Activated naive CD8-positive, alpha-beta T cell treated with anti-CD3 and anti-CD28 coated beads, Interleukin-2, amount 50 U/mL, for 16 hours (primary cell): ENCODE results near the gene TFAP2C.

ENCODE experiments used
- DNase-seq: peaks from one replicate; pipeline ENCODE4 v3.0.0-alpha.2; 2020; ENCODE audit warnings: low read depth, low spot score

TFAP2C gene

DNA sequence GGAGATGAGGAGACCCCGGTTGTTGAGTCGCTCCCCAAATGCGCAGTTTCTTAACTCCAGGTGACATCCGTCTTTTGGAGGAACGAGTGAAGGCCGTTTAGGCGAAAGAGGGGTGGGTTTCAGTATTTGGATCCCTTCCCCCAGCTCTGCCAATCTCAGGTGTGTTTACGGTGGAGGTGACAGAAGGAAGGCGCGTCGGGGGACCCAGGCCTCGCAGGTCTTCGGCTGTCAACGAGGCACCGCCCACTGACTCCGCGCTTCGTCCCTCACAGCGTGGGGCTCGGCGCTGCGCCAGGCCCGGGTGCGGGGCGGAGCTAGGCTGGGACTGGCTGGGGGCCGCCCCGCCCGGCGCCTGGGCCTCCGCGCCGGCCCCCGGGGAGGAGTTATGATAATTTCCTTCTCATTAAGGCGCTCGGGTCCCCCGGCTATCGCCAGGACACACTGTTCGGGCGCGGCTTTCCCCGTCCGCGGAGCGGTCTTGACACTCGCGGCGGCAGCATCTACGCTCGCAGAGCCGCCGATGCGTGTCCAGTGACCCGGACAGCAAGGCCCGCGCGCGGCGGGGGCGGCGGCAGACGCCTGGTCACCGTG is at the start of gene TFAP2C:
TSS of gene TFAP2C (plus strand) at position 434 of the 591 bp plus-strand sequence. CDS start 239 bp downstream, outside the sequence.
- no peak for DNase-seq

DNA sequence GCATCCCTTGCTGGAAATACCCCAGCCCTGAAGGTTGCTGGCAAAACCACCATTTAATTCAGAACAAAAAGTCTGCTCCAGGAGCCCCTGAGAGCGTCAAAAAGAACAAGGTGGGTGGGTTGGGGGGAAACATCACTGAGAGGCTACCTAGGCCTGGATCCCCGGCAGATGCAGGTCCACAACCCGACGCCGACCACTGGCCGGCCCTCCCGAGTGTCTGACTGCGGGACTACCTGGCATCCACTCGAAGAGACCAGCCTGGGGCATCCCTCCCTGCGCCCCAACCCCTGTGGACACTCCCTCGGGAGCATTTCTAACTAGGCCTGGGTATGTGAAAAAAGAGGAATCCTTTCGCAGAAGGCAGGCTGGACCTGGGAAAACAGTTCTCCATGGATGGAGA is 48.9 kb upstream of the TFAP2C start:
- DNase-seq, result no peak

DNA sequence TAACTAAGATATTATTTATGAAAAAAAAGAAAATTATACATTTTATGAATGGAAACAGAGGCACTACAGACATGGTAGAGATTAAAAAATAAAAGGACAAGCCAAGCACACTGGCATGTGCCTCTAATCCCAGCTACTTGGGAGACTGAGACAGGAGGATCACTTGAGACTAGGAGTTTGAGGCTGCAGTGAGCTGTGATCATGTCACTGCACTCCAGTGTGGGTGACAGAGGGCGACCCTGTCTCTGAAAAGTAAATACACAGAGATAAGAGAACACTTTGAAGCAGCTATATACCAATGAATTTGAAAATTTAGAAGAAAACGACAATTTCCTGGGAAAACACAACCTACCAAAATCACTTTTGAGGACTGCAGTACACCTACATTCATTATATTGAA is 47.4 kb upstream of the TFAP2C start:
- no peak for DNase-seq

DNA sequence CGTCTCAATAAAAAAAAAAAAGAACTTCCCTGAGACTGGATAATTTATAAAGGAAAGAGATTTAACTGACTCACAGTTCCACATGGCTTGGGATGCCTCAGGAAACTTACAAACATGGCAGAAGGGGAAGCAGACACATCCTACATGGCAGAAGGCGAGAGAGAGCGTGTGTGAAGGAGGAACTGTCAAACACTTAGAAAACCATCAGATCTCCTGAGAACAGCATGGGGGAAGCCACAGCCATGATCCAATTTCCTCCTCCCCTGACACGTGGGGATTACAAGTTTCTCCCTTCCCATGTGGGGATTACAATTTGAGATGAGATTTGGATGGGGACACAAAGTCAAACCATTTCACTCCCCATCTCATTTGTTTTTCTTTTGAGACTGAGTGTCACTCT is 46.6 kb upstream of the TFAP2C start:
- DNase-seq, result no peak

DNA sequence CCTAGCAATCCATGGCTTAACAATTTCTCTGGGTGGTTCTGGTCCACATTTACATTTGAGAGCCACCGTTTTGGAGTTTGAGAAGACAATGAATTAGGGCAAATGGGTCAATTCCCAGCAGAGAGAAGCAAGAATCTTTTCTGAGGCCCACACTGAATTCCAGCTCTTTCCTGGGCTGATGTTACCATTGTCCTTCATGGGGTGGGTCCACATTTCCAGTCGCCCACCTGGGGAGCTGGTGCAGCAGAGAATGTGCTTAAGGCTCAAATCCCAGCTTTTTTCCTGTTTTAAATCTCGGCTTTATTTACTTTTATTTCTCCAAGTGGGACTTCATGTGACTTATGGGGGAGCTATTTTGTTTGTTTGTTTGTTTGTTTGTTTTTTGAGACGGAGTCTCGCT is 44.2 kb upstream of the TFAP2C start:
- no peak for DNase-seq

DNA sequence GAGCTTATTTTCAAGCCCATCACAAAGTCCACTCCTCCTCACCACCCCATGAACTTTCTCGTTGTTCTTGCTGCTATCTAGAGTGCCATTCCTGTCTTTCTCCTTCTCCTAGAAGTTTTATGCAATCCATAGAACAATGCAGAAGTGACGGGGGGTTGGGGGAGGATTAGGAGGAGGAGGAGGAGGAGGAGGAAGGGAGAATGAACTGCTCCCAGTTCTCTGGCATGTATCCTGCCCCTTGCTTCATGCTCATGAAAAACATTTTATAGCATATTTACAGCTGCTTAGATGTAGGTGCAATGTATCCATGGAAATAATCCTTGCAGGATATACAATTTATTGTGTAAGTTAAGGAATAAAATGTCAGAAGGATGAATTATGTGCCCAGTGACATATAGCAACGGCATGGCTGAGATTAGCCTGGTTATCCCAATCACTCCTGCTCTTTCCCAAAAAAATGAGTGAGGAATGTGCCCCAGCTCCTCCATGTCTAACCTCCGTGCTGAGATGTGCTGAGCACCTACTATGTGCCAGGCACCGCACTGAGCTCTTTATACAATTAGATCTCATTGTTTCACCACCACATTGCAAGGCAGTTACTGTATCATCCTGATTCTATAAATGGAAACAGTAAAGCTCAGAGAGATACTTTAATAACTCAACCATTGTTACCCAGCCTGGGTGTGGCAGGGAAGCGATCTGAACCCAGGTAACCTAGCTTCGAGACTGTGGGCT is 41.6 kb upstream of the TFAP2C start:
- no peak for DNase-seq

DNA sequence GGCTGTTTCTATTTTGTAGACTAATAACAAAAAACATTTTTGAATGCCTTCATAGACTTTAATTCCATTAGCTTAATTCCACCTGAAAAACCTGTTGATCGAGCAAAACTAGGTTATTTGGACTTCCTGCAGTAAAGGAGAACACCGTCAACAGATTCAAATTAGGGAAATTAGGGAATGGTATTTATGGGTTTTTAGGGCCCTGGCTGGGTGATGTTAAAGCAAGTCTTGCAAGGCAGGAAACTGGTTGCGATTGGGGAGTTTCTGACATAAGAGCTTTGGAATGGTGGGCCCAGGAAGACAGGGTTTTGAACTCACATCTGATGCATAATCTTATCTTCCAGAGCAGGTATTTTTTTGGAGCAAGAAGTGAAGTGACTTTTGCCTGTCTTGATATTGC is 40.1 kb upstream of the TFAP2C start:
- no peak for DNase-seq

DNA sequence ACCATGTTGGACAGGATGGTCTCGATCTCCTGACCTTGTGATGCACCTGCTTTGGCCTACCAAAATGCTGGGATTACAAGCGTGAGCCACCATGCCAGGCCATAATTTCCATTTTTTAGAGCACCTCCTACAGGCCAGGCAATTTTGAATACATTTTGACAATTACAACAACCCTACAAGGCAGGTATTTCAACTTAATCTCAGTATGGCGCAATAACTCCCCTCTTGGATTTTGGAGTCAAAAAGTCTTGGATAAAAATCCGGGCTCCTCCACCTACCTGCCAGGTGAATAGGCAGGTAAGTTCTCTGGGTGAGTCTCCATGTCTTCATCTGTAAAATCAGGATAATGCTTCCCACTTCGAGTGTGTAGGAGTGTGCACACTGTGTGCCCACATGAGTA is 39.5 kb upstream of the TFAP2C start:
- no peak for DNase-seq

DNA sequence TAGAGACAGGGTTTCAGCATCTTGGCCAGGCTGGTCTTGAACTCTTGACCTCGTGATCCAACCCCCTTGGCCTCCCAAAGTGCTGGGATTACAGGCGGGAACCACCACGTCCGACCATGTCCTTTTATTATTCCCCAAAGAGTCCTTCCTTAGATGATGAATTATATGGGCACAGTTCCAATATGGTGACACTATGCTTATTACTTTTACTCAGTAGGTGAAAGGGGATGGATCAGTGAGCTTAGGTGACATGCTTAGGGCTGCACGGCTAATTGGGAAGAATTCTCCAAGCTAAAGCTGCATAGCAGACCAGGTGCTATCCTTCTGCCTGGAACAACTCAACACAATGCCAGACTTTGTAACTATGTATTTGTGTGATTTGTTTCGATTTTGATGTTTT is 38.2 kb upstream of the TFAP2C start:
- DNase-seq, result no peak

DNA sequence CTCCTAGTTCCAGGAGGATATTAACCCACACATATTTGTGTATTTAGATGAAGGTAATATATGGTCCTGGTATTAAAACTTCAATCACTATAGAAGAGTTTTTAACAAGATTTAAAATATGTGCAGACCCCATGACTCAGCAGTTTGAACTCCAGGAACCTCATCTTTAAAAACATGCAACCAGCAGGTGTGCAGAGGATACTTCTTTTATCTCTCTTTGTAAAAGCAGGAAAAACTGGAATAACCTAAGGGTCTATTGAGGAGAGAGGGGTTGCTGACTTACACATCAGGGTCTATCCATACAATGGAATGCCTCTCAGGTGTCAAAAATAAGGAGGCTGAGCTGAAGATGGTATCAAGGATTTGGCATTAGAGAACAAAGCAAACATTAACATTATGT is 36.9 kb upstream of the TFAP2C start:
- DNase-seq, result no peak

DNA sequence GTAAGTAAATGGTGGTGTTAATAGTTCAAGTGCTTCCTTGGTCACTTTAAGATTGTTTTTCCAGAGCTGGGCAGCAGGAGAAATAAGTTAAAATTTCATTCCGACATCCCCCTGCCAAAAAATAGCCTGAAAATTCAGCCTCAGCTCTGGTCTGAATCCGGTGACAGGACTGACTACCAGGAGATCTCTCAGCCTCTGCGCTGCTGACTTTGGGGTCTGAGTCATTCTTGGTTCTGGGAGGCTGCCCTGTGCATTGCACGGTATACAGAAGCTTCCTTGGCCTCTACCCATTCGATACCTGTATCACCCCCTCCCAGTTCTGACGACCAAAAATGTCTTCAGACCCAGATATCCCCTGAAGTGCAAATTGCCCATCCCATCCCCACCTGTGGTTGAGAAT is 36.3 kb upstream of the TFAP2C start:
- no peak for DNase-seq

DNA sequence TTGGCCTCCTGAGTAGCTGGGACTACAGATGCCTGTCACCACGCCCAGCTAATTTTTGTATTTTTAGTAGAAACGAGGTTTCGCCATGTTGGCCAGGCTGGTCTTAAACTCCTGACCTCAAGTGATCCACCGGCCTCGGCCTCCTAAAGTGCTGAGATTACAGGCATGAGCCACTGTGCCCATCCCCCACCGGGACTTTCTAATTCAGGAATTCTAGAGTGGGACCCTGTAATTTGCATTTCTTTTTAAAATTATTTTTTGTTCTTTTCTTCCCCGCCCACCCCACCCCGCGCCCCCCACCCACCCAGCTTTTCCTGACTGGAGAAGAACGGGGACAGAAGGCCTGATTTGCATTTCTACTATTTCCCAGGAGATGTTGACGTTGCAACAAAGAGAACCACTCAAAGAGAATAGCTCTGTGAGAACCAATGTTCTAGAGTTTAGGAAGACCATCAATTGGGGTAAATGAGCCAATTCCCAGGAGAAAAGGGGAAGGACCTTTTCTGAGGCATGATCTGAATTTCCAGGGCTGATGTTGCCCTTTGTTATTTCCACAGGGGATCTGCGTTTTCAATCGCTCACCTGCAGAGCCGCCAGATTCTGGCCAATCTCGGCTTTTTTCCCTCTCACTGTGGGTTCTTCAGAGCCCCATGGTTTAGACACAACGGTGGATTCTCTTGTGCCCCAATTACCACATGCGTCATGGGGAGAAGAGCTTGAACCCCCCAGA is 33.2 kb upstream of the TFAP2C start:
- no peak for DNase-seq

DNA sequence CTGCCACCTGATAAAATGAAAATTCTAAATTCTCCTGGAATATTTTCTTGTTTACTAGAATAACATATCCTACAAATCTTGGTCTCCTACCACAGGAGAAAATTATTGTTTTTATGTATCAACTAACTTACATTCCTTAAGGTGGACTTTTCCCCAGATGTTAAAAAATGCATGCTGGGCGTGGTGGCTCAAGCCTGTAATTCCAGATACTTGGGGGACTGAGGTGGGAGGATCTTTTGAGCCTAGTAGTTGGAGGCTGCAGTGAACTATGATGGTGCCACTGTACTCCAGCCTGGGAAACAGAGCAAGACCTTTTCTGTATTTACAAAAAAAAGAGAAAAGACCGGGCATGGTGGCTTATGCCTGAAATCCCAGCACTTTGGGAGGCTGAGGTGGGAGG is 27.9 kb upstream of the TFAP2C start:
- DNase-seq, result no peak

DNA sequence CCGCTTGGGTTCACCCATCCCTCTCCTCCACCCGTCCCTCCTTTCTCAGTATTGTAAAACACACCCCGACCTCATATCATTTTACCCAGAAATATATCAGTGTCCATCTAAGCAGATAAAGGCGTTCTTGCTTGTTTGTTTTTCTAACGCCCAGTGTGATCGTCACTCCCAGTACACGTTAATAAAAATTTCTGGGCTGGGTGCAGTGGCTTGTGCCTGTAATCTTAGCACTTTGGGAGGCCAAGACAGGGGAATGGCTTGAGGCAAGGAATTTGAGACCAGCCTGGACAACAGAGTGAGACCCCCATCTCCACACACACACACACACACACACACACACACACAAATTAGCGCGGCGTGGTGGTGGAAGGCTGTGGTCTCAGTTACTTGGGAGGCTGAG is 24.4 kb upstream of the TFAP2C start:
- DNase-seq, result no peak

DNA sequence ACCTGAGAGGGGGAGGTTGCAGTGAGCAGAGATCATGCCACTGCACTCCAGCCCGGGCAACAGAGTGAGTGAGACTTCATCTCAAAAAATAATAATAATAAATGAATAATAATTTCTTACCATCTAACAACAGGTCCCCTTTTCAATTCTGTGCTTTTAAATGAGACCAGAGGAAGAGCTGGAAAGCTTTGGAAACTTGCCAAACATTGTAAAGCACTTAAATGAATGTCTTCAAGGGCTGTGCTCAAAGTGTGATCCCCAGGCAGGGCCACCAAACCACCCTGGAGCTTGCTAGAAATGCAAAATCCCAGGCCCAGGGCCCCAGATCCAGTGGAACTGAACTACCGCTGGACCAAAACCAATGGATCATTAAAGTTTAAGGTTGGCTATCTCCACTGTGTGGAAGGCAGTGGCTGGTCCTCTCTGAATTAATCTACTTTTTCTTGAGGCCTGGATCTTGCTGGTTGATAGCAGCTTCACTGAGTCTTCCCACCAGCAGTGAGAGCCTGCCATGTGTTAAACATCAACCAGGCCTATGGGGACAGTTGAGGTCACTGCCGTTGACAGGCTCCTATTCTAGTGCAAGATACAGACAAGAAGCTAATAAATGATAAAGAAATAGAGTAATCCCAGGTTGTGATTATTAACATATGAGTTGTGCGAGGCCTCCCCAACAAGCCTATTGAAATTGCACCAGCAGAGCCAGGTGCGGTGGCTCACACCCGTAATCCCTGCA is 23.7 kb upstream of the TFAP2C start:
- DNase-seq, result no peak

DNA sequence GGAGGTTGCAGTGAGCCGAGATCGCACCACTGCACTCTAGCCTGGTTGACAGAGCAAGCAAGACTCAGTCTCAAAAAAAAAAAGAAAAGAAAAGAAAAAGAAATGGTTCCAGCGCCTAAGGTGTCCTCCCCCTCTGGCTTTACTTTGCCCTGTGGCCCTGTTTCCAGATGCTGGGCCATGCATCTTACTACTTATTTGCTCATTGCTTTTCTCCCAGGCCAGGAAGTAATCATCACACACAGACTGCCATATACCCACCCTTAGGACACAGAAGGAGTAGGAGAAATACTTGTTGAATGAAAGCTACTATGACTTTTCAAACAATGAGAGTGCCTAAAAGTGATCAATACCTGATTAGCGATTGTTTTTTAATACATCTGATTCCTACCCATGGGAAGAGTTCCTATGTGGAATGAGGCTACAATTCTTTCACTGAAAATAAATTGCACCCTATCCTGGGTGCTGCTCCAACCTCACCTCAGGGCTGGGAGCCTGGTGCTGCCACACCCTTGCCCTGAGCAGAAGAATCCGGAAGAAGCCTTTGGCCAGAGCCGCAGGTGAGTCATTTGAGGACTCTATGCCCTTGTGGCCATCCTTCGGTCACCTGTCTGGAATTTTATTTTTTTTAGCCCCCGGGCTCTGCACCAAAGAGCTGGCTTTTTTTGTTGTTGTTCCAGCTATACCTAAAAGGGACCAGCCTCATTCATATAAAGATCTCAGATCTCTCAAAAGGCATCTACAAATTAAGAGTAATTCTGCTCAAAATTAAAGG is 22.7 kb upstream of the TFAP2C start:
- DNase-seq, result no peak

DNA sequence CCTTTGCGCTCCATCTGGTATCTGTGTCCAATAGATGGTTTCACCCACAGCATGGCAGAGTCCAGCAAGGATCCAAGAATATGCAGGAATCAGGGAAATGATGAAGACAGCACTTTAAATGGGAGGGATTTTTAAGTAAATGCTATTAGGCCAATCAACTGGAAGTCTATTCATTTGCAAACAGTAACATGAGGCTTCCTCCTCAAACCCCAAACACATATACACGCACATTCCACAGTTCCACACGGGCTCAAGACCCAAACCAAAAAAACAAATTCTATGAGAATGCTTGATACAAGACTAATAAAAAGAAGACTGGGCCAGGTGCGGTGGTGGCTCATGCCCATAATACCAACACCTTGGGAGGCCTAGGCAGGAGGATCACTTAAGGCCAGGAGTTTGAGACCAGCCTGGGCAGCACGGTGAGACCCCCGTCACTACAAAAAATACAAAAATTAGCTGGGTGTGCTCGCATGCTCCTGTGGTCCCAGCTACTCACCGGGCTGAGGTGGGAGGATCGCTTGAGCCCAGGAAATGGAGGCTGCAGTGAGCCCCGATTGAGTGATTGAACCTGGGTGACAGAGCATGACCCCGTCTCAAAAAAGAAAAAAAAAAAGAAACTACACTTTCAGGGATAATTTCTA is 21.9 kb upstream of the TFAP2C start:
- DNase-seq, result no peak

DNA sequence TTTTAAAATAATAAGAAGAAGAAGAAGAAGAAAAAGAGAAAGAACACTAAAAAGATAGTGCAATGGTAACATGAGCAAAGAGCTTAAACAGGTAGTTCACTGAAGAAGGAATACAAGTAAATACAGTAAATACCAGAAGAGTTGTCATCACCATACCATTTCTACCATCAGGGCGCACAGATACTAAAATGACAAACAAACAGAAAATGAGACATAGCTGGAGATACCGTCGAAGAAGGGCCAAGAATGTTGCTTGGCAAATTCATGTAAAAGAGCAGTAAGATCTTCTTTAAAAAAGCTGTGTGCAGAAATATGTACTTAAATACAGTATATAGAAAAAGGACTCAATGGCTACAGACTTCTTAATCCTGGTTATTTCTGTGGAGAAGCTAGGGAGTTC is 20.7 kb upstream of the TFAP2C start:
- DNase-seq, result no peak

DNA sequence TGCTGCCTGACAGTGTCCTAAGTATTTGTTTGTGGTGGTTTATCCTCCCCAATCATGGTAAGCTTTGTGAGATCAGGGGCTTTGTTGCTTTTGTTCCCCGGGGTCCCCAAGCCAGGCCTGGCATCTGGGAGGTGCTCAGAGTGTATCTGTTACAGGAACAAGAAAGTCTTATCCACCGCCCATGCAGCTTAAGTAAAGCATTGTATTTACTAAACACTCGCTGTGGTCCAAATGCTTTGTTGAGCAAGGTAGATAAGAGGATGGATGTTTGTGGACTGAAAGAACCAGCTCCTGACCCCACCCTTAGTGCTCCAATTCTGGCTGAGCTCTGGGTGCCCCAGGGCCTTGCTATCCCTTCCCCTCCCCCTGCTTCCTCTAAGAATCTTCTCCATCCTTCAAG is 19.8 kb upstream of the TFAP2C start:
- no peak for DNase-seq

DNA sequence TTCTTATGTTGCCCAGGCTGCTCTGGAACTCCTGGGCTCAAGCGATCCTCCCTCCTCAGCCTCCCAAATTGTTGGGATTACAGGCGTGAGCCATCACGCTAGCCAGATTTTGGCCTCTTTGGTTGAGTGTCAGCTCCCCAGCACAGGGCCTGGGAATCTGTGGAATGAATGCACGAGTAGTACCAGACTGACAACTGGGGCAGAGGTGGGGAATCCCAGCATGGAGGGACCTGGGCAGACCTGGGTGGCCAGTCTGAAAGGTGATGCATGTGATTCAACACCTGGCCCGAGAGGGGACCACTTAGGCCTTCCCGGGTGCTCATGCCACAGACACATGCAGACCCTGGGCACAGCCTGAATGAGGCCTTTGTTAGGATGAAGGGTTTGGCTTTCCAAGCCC is 19.0 kb upstream of the TFAP2C start:
- no peak for DNase-seq

DNA sequence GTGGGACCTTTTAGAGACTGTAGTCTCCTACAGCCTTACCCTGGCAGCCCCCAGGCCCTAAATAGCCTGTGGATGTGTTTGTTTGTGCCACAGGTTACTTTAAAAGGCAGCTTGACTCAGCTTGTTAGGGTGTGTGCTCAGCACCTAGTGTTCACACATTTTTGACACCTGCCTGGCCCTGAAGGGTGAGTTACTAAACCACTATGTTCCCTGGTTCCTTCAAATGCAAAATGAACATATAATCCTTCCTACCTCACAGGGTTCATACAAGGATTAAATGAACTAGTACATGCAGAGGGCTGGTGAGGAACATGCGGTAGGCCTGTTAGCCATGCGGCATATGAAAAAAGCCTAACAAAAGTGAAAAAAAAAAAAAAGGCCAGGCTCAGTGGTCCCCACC is 14.9 kb upstream of the TFAP2C start:
- no peak for DNase-seq
